ENCODE results near the gene SAMD4B. TPM values are rescaled to one million over a fixed set of nuclear protein-coding genes. Genes with fewer than 3 reads are reported as not detected.

The SAMD4B gene
- total and polyA plus RNA-seq, 2 experiments from 2014 or later = 104 to 172 TPM

- TF ChIP-seq CTCF (conservative IDR thresholded peaks at IDR 0.05; ENCODE audit: low read depth in 2 of 2) (peak; percentile 12 to 41; a peak in 1 of 4 replicates), STAT1 (IDR thresholded peaks at IDR 0.05; ENCODE audit: unreplicated experiment) (no peak), POLR2AphosphoS5 (IDR thresholded peaks at IDR 0.05; ENCODE audit: low read depth) (peak; percentile 93)
- TF ChIP-seq, protein P1, sequence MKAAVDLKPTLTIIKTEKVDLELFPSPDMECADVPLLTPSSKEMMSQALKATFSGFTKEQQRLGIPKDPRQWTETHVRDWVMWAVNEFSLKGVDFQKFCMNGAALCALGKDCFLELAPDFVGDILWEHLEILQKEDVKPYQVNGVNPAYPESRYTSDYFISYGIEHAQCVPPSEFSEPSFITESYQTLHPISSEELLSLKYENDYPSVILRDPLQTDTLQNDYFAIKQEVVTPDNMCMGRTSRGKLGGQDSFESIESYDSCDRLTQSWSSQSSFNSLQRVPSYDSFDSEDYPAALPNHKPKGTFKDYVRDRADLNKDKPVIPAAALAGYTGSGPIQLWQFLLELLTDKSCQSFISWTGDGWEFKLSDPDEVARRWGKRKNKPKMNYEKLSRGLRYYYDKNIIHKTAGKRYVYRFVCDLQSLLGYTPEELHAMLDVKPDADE (IDR thresholded peaks at IDR 0.05) = peak; percentile 88
Measured at GRCh38 chr19:39390751-39391437, 48.7 kb downstream of the SAMD4B start, which contains the start of the genes MED29 and PAF1 (continued).

GRCh38 chr19:39397360-39398296, 55.4 kb downstream of the SAMD4B start:
- H3K4me2 ChIP-seq = peak overlapping the region; percentile 51
- H3K4me3 Mint-ChIP-seq = no peak overlapping the region
- H3K27me3 ChIP-seq (ENCODE audit: insufficient read depth) = no peaks in the 10 kb centered on the region

More at GRCh38 chr19:39397360-39398296, 55.4 kb downstream of the SAMD4B start:
- DNase-seq (ENCODE audit: low spot score) = peak; percentile 93
- TF ChIP-seq EZH2 (IDR thresholded peaks at IDR 0.05; ENCODE audit: low read depth, unreplicated experiment) = no peak
- TF ChIP-seq CTCF (conservative IDR thresholded peaks at IDR 0.05; ENCODE audit: low read depth in 2 of 2) = peak; percentile 85 to 99
- TF ChIP-seq, protein P1 (IDR thresholded peaks at IDR 0.05) = peak; percentile 29; the same call in 1 of the 2 replicates
- H3K36me3 ChIP-seq (ENCODE audit: insufficient read depth) = 0 out of 2 replicates have a peak, but pooled peaks cover 7% of the 10 kb centered on the region
- Mint-ChIP-seq H3K36me3 (ENCODE audit: low read depth) (peaks cover 33% of the 10 kb centered on the region), H3K9me3 (0 out of 3 replicates have a peak, but pooled peaks cover 4% of the 10 kb centered on the region), H3K27ac (peak overlapping the region; percentile 22; the same call in 1 of the 2 replicates), H3K4me1 (peaks cover 28% of the 10 kb centered on the region), H3K27me3 (ENCODE audit: insufficient read depth, low read depth, poor library complexity) (peaks cover 6% of the 10 kb centered on the region)
- peak overlapping the region; percentile 36; the same call in 1 of the 2 replicates for H3K4me3 ChIP-seq
- H3K4me1 ChIP-seq (ENCODE audit: insufficient read depth) = peaks cover 18% of the 10 kb centered on the region; the same call in 1 of the 2 replicates
- peaks cover 3% of the 10 kb centered on the region for H3K79me2 ChIP-seq (replicated peaks; ENCODE audit: insufficient read depth)
- ATAC-seq = peak; percentile 87
- no peaks in the 10 kb centered on the region; the same call in none of the 2 replicates for H4K20me1 ChIP-seq (replicated peaks; ENCODE audit: insufficient read depth)
- peaks cover 31% of the 10 kb centered on the region; the same call in 1 of the 2 replicates for H3F3A ChIP-seq (replicated peaks; ENCODE audit: low read depth)
- peak overlapping the region; percentile 80; the same call in 1 of the 2 replicates for H3K27ac ChIP-seq (ENCODE audit: low read depth)
- H2AFZ ChIP-seq = no peak overlapping the region
- H3K9me2 ChIP-seq (ENCODE audit: insufficient read depth) = no peaks in the 10 kb centered on the region

Data from GM23338 (cell line).